HCT116 (cell line): Measurements from ENCODE around the gene TMEM232. TPM values are rescaled to one million over a fixed set of nuclear protein-coding genes. Genes with fewer than 3 reads are reported as not detected.

ENCODE experiments used
- ATAC-seq: fragments of 200-7000 bp; cut with Tn5 transposase; 2 replicates; pipeline ENCODE4 v1.9.1; 2020; ENCODE audit warnings: mild to moderate bottlenecking, moderate library complexity
- BruUV-seq: library from RNA; stranded (reverse); fragments of 400-500 nt; replicated peaks from 2 replicates; lab custom pipeline; 2021; lab: Mats Ljungman, UMichigan
- CTCF ChIA-PET: fragments of 300-600 bp; sonication (Branson Sonifier 250); formaldehyde crosslinking; loops from one replicate; lab custom pipeline; 2021; ENCODE audit warnings: antibody characterized with exemption; lab: Charles Lee
- POLR2A ChIA-PET: fragments of 300-600, 350-600 bp; sonication (Branson Sonifier 250); formaldehyde crosslinking; loops from one replicate; lab custom pipeline; 2021; ENCODE audit warnings: antibody characterized with exemption; lab: Charles Lee
- RAD21 ChIA-PET, 2 experiments: fragments of 300-600 bp; sonication (Branson Sonifier 250); formaldehyde crosslinking; loops; one replicate each; lab custom pipeline; 2023; ENCODE audit warnings: low total read pairs in 2 of 2; ENCODE audit not compliant: uncharacterized antibody in 2 of 2, unreplicated experiment in 2 of 2, low non-redundant PET in 1 of 2; lab: Charles Lee
- DNase-seq: peaks from one replicate; pipeline ENCODE4 v3.0.0-alpha.2; 2010; ENCODE audit warnings: low read depth, low spot score
- H2AFZ ChIP-seq: fragments of 200-600 bp; shearing (Covaris generic), sonication (generic); 2 replicates; pipeline ENCODE4 v1.6.1; 2017; ENCODE audit warnings: low read depth, mixed run types, mixed read lengths, antibody characterized with exemption, low read length; ENCODE audit not compliant: poor library complexity, severe bottlenecking
- H3K27ac ChIP-seq: 2 replicates; pipeline ENCODE4 v1.5.1; 2012; ENCODE audit warnings: low read depth, low read length
- H3K27me3 ChIP-seq: fragments of 200-600 bp; sonication (generic); 2 replicates; pipeline ENCODE4 v1.6.1; 2016; ENCODE audit warnings: mixed run types, low read length, mixed read lengths; ENCODE audit not compliant: insufficient read depth
- H3K36me3 ChIP-seq, 2 experiments: fragments of 200-500 bp in 1 of 2; fragments of 200-600 bp in 1 of 2; sonication (Bioruptor generic) in 1 of 2; sonication (generic) in 1 of 2; 2 replicates each; pipeline versions ENCODE4 v1.5.1 to v1.6.1; 2014 to 2016; ENCODE audit warnings: low read length in 2 of 2, inconsistent platforms in 1 of 2, mixed read lengths in 1 of 2, mixed run types in 1 of 2; ENCODE audit not compliant: insufficient read depth in 2 of 2, control insufficient read depth in 1 of 2
- H3K4me1 ChIP-seq, 2 experiments: fragments of 200-600 bp in 1 of 2; sonication (generic) in 1 of 2; 2 replicates each; pipeline versions ENCODE4 v1.5.1 to v1.6.1; 2012 to 2017; ENCODE audit warnings: low read length in 2 of 2, inconsistent platforms in 1 of 2, mild to moderate bottlenecking in 1 of 2, mixed read lengths in 1 of 2, mixed run types in 1 of 2, moderate library complexity in 1 of 2; ENCODE audit not compliant: insufficient read depth in 2 of 2, control insufficient read depth in 1 of 2
- H3K4me2 ChIP-seq: fragments of 200-600 bp; sonication (generic); 2 replicates; pipeline ENCODE4 v1.6.1; 2017; ENCODE audit warnings: mixed run types, low read length, mixed read lengths
- H3K4me3 ChIP-seq, 2 experiments: fragments of 200-600 bp in 1 of 2; sonication (generic) in 1 of 2; replicated peaks in 1 of 2; 2 replicates each; pipeline ENCODE4 v1.5.1; 2011 to 2016; ENCODE audit warnings: low read length in 2 of 2, control low read depth in 1 of 2, low read depth in 1 of 2, mild to moderate bottlenecking in 1 of 2, mixed read lengths in 1 of 2, mixed run types in 1 of 2
- H3K79me2 ChIP-seq: fragments of 200-600 bp; sonication (generic); 2 replicates; pipeline ENCODE4 v1.6.1; 2017; ENCODE audit warnings: mild to moderate bottlenecking, mixed run types, low read length, moderate library complexity, mixed read lengths; ENCODE audit not compliant: insufficient read depth
- H3K9ac ChIP-seq: fragments of 200-600 bp; sonication (generic); 2 replicates; pipeline ENCODE4 v1.6.1; 2016; ENCODE audit warnings: low read length, mixed read lengths
- H3K9me2 ChIP-seq: fragments of 200-600 bp; sonication (generic), shearing (Covaris generic); 2 replicates; pipeline ENCODE4 v1.6.1; 2017; ENCODE audit warnings: mixed run types, mild to moderate bottlenecking, moderate library complexity; ENCODE audit not compliant: insufficient read depth
- H3K9me3 ChIP-seq, 2 experiments: fragments of 200-500 bp in 1 of 2; fragments of 200-600 bp in 1 of 2; sonication (Bioruptor generic) in 1 of 2; sonication (generic) in 1 of 2; 2 replicates each; pipeline ENCODE4 v1.6.1; 2014 to 2017; ENCODE audit warnings: low read length in 2 of 2, mixed read lengths in 2 of 2, inconsistent platforms in 1 of 2, low read depth in 1 of 2, mild to moderate bottlenecking in 1 of 2, mixed run types in 1 of 2, moderate library complexity in 1 of 2; ENCODE audit not compliant: control insufficient read depth in 1 of 2, insufficient read depth in 1 of 2
- H4K20me1 ChIP-seq: fragments of 200-600 bp; sonication (generic), shearing (Covaris generic); 2 replicates; pipeline ENCODE4 v1.6.1; 2017; ENCODE audit warnings: mixed run types, mild to moderate bottlenecking, moderate library complexity; ENCODE audit not compliant: insufficient read depth
- CBX3 ChIP-seq: IDR thresholded peaks from 2 replicates; pipeline ENCODE4 v1.6.1; 2012; ENCODE audit warnings: low read depth
- CEBPB ChIP-seq: IDR thresholded peaks from 2 replicates; pipeline ENCODE4 v1.6.1; 2012; ENCODE audit warnings: low read depth
- EGR1 ChIP-seq: IDR thresholded peaks from 2 replicates; pipeline ENCODE4 v1.6.1; 2012; ENCODE audit warnings: low read depth
- ELF1 ChIP-seq: IDR thresholded peaks from 2 replicates; pipeline ENCODE4 v1.6.1; 2012; ENCODE audit warnings: low read depth, borderline replicate concordance
- EZH2phosphoT487 ChIP-seq: fragments of 200-600 bp; IDR thresholded peaks from 2 replicates; pipeline ENCODE4 v1.6.1; 2018; ENCODE audit warnings: antibody characterized with exemption, borderline replicate concordance
- JUND ChIP-seq: IDR thresholded peaks from 2 replicates; pipeline ENCODE4 v1.6.1; 2012
- MAX ChIP-seq: IDR thresholded peaks from 2 replicates; pipeline ENCODE4 v1.6.1; 2012
- POLR2A ChIP-seq: IDR thresholded peaks from 2 replicates; pipeline ENCODE4 v1.7.0; 2011; ENCODE audit warnings: borderline replicate concordance; ENCODE audit not compliant: insufficient read depth, insufficient read length; ENCODE audit errors: extremely low read depth
- POLR2AphosphoS5 ChIP-seq: IDR thresholded peaks from 2 replicates; pipeline ENCODE4 v1.6.1; 2011; ENCODE audit warnings: mild to moderate bottlenecking, low read depth, low read length, moderate library complexity
- RAD21 ChIP-seq: IDR thresholded peaks from 2 replicates; pipeline ENCODE4 v1.6.1; 2012; ENCODE audit warnings: low read depth, mild to moderate bottlenecking
- SIN3A ChIP-seq: IDR thresholded peaks from 2 replicates; pipeline ENCODE4 v1.6.1; 2012; ENCODE audit warnings: low read depth
- SP1 ChIP-seq: IDR thresholded peaks from 2 replicates; pipeline ENCODE4 v1.6.1; 2012; ENCODE audit warnings: low read depth
- TCF7L2 ChIP-seq: IDR thresholded peaks from 2 replicates; pipeline ENCODE4 v1.7.0; 2011; ENCODE audit warnings: borderline replicate concordance, inconsistent platforms; ENCODE audit not compliant: insufficient read depth, insufficient read length; ENCODE audit errors: extremely low read depth
- YY1 ChIP-seq: IDR thresholded peaks from 2 replicates; pipeline ENCODE4 v1.6.1; 2011; ENCODE audit warnings: low read length, low read depth, moderate library complexity, mild to moderate bottlenecking; ENCODE audit not compliant: insufficient replicate concordance; ENCODE audit errors: extremely low read depth
- ZFX ChIP-seq: fragments of 450-650 bp; IDR thresholded peaks from 2 replicates; pipeline ENCODE4 v1.6.1; 2017
- intact Hi-C: fragments of 100-400 bp; cut with micrococcal nuclease; formaldehyde crosslinking; loops from 2 replicates; pipeline ENCODE4 v1.10.0; 2022
- total RNA-seq: library from RNA; stranded (reverse); gene quantifications from one replicate; pipeline ENCODE4 v1.2.1, GENCODE V29; 2021; ENCODE audit not compliant: unreplicated experiment
- TF ChIP-seq, protein P1 (sequence below): IDR thresholded peaks from 2 replicates; pipeline ENCODE4 v1.6.1; 2011; ENCODE audit warnings: mild to moderate bottlenecking, low read length, moderate library complexity; ENCODE audit not compliant: insufficient replicate concordance; ENCODE audit errors: extremely low read depth
- TF ChIP-seq, protein P2 (sequence below): IDR thresholded peaks from 2 replicates; pipeline ENCODE4 v1.6.1; 2012
- TF ChIP-seq, protein P3 (sequence below): IDR thresholded peaks from 2 replicates; pipeline ENCODE4 v1.6.1; 2012; ENCODE audit warnings: low read depth
- TF ChIP-seq, protein P4 (sequence below), 3 experiments: fragments of 200-600 bp in 1 of 3; sonication (generic) in 1 of 3; IDR thresholded peaks in 2 of 3; conservative IDR thresholded peaks in 1 of 3; 2 replicates each; pipeline ENCODE4 v1.5.1; 2012 to 2017; ENCODE audit warnings: low read depth in 2 of 3, low read length in 2 of 3, antibody characterized with exemption in 1 of 3, borderline replicate concordance in 1 of 3, control low read depth in 1 of 3, mild to moderate bottlenecking in 1 of 3, mixed read lengths in 1 of 3, mixed run types in 1 of 3, moderate library complexity in 1 of 3; ENCODE audit not compliant: insufficient read depth in 1 of 3

Gene TMEM232
- total RNA-seq, 1 experiment from 2014 or later = 1.2 TPM

GRCh38 chr5:110545716-110546115, 180.8 kb downstream of the TMEM232 start:
- no peak for DNase-seq

More at GRCh38 chr5:110545716-110546115, 180.8 kb downstream of the TMEM232 start:
- CTCF ChIA-PET = no interaction called here
- RAD21 ChIA-PET = no interaction called here
- Histone ChIP-seq H3K9me2 (no peaks in the 10 kb centered on the region), H3K9ac (no peak overlapping the region), H3K36me3 (no peaks in the 10 kb centered on the region), H3K4me2 (no peak overlapping the region), H2AFZ (no peak overlapping the region), H3K9me3 (no peaks in the 10 kb centered on the region), H3K27me3 (no peaks in the 10 kb centered on the region), H3K27ac (no peak overlapping the region), H4K20me1 (no peaks in the 10 kb centered on the region), H3K79me2 (no peaks in the 10 kb centered on the region), H3K4me3 (no peak overlapping the region), H3K4me1 (no peaks in the 10 kb centered on the region)
- TF ChIP-seq POLR2AphosphoS5 = no peak
- no peak for TF ChIP-seq POLR2A
- no peak for TF ChIP-seq EZH2phosphoT487
- no peak for TF ChIP-seq CBX3
- no peak for TF ChIP-seq ZFX
- no peak for TF ChIP-seq CEBPB
- TF ChIP-seq, protein P1, sequence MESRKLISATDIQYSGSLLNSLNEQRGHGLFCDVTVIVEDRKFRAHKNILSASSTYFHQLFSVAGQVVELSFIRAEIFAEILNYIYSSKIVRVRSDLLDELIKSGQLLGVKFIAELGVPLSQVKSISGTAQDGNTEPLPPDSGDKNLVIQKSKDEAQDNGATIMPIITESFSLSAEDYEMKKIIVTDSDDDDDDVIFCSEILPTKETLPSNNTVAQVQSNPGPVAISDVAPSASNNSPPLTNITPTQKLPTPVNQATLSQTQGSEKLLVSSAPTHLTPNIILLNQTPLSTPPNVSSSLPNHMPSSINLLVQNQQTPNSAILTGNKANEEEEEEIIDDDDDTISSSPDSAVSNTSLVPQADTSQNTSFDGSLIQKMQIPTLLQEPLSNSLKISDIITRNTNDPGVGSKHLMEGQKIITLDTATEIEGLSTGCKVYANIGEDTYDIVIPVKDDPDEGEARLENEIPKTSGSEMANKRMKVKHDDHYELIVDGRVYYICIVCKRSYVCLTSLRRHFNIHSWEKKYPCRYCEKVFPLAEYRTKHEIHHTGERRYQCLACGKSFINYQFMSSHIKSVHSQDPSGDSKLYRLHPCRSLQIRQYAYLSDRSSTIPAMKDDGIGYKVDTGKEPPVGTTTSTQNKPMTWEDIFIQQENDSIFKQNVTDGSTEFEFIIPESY = no peak
- TF ChIP-seq SIN3A = no peak
- TF ChIP-seq, protein P2, sequence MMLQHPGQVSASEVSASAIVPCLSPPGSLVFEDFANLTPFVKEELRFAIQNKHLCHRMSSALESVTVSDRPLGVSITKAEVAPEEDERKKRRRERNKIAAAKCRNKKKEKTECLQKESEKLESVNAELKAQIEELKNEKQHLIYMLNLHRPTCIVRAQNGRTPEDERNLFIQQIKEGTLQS = no peak
- no peak for TF ChIP-seq EGR1
- TF ChIP-seq YY1 = no peak
- TF ChIP-seq, protein P3, sequence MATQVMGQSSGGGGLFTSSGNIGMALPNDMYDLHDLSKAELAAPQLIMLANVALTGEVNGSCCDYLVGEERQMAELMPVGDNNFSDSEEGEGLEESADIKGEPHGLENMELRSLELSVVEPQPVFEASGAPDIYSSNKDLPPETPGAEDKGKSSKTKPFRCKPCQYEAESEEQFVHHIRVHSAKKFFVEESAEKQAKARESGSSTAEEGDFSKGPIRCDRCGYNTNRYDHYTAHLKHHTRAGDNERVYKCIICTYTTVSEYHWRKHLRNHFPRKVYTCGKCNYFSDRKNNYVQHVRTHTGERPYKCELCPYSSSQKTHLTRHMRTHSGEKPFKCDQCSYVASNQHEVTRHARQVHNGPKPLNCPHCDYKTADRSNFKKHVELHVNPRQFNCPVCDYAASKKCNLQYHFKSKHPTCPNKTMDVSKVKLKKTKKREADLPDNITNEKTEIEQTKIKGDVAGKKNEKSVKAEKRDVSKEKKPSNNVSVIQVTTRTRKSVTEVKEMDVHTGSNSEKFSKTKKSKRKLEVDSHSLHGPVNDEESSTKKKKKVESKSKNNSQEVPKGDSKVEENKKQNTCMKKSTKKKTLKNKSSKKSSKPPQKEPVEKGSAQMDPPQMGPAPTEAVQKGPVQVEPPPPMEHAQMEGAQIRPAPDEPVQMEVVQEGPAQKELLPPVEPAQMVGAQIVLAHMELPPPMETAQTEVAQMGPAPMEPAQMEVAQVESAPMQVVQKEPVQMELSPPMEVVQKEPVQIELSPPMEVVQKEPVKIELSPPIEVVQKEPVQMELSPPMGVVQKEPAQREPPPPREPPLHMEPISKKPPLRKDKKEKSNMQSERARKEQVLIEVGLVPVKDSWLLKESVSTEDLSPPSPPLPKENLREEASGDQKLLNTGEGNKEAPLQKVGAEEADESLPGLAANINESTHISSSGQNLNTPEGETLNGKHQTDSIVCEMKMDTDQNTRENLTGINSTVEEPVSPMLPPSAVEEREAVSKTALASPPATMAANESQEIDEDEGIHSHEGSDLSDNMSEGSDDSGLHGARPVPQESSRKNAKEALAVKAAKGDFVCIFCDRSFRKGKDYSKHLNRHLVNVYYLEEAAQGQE = no peak
- no peak for TF ChIP-seq SP1
- no peak for TF ChIP-seq ELF1
- no peak for TF ChIP-seq TCF7L2
- TF ChIP-seq, protein P4, sequence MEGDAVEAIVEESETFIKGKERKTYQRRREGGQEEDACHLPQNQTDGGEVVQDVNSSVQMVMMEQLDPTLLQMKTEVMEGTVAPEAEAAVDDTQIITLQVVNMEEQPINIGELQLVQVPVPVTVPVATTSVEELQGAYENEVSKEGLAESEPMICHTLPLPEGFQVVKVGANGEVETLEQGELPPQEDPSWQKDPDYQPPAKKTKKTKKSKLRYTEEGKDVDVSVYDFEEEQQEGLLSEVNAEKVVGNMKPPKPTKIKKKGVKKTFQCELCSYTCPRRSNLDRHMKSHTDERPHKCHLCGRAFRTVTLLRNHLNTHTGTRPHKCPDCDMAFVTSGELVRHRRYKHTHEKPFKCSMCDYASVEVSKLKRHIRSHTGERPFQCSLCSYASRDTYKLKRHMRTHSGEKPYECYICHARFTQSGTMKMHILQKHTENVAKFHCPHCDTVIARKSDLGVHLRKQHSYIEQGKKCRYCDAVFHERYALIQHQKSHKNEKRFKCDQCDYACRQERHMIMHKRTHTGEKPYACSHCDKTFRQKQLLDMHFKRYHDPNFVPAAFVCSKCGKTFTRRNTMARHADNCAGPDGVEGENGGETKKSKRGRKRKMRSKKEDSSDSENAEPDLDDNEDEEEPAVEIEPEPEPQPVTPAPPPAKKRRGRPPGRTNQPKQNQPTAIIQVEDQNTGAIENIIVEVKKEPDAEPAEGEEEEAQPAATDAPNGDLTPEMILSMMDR (IDR thresholded peaks at IDR 0.05 in 2 of 3, conservative IDR thresholded peaks at IDR 0.05 in 1 of 3; ENCODE audit: borderline replicate concordance in 1 of 3, insufficient read depth in 1 of 3, low read depth in 2 of 3, low read length in 2 of 3) = no peak
- no peak for TF ChIP-seq JUND
- no peak for TF ChIP-seq MAX
- no peak for TF ChIP-seq RAD21
- no peak for ATAC-seq
- BruUV-seq = no TSS peak
- intact Hi-C loops = no loop called here
- POLR2A ChIA-PET = no interaction called here
